Activated CD4-positive, alpha-beta T cell treated with anti-CD3 and anti-CD28 coated beads, Interleukin-2, amount 50 U/mL, for 1 hour (primary cell): Measurements from ENCODE around the gene ERICH4.
"Not testable (repeated sequence)": the region's sequence is repeated elsewhere in the genome, so short reads cannot be mapped to it uniquely, and the experiment has no call there.

Experiments used
- DNase-seq: peaks from one replicate; pipeline ENCODE4 v3.0.0-alpha.2; 2020

Gene ERICH4

GRCh38 chr19:41478875-41479756, 36.2 kb downstream of the ERICH4 start:
- DNase-seq, result no peak

DNA sequence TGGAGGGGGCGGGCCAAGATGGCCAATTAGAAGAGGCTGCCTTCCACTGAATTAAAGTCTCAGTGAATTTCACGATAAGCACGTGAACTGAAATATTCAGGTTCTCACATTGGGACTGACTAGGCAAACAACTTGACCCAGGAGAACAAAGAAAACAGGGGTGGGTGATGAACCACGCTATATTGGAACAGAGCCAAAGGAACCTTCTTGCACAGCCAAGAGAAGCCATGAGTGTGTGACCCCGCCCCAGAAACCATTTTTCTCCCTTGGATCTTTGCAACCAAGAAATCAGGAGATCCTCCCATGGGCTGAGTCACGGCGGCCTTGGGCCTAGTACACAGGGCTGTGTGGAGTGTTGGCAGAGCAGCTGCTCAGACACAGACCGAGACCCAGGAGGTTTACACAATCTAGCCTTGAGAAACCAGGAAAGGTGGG, 36.8 kb downstream of the ERICH4 start:
- DNase-seq, result no peak

DNA sequence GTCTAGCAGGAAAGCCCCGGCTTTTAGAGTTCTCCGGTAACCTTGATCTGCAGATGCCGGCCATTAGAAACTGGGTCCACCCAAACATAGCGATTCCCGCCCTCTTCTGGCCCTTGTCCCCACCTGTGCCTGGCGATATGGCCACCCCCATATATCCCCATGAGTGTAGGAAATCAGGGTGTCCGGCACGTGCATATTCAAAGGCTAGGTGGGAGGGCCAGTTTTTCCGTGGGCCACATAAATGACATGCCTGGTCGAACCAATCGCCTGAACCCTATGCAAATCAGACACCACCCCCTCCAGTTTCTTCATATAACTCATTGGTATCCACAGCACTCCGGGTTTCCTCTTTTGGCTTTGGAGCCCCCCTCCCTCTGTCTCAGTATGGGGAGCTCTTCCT, 37.4 kb downstream of the ERICH4 start:
- DNase-seq, result no peak

GRCh38 chr19:41484822-41485221, 41.9 kb downstream of the ERICH4 start:
- DNase-seq, result no peak

GRCh38 chr19:41486953-41487352, 44.0 kb downstream of the ERICH4 start:
- DNase-seq, result not testable (repeated sequence)

DNA sequence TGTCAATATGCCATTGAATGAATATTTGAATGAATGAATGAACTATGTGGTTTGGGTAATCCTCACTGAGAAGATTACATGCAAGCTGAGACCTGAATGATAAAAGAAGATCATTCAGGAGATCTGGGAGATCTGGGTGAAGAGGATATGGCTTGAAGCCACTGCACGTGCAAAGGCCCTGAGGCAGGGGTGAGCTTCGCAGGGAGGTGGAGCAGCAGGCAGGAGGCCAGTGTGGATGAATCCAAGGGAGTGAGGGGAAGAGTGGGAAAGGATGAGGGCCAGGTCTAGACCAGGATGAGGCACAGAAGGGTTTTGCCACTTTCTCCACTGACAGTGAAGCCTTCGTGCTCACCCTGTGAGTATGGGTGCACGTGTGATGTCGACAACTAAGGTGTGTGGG, 49.9 kb downstream of the ERICH4 start:
- no peak for DNase-seq
